Peyer's patch (tissue), 4 donors: ENCODE data around the gene SORL1.

Experiments
- CTCF ChIP-seq, 6 experiments: fragments of 450-650 bp in 4 of 6; fragments of 200-600 bp in 2 of 6; sonication (generic) in 1 of 6; IDR thresholded peaks; one replicate each; pipeline ENCODE4 v1.5.1; 2017 to 2019; ENCODE audit warnings: antibody characterized with exemption in 6 of 6, mild to moderate bottlenecking in 3 of 6, moderate library complexity in 1 of 6
- POLR2A ChIP-seq, 2 donors: fragments of 450-650 bp; IDR thresholded peaks; one replicate each; pipeline ENCODE4 v1.5.1; 2017; ENCODE audit warnings: antibody characterized with exemption in 2 of 2, mild to moderate bottlenecking in 2 of 2, moderate library complexity in 2 of 2

- TF ChIP-seq CTCF (IDR thresholded peaks at IDR 0.05), result no peak
- TF ChIP-seq POLR2A (IDR thresholded peaks at IDR 0.05), result no peak
Observed at GRCh38 chr11:121607341-121607740, 155.2 kb downstream of the SORL1 start.
